ENCODE measurements around the gene TPRG1L.
A peak's percentile ranks its signal among the peaks of the same experiment; 100 is the strongest.

The TPRG1L gene

DNA sequence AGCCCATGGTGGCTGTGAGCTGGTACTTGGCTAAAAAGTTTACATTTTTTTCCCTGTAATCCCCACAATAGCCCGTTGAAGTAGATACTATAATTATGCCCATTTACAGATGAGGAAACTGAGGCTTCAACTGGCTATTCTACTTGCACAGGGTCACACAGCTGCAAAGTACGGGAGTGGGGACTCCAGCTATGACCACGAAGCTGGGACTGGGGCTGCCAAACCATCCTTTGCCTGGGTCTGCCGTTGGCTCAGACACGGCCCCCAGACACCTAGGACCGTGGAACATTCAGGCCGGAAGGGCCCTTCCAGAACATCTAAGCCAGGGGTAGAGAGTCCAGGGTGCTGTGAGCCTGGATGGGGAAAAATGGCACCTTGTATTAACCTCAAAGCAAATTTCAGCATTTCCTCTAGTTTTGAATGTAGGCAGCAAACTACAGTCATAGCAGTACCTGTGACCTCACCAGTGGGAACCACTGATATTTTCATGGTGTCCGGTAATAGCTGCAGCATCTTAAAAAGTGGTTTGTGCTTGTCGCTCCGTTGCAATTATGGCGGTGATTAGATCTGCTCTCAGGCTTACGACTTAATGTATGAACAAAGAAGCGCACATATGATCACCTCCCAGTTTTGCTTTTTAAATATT is 31.8 kb downstream of the TPRG1L start:
- Histone ChIP-seq H3K4me2 (ENCODE audit: low read length) (peak overlapping the region; percentile 30; the same call in 1 of the 2 replicates), H3K9me2 (ENCODE audit: low read depth, low read length) (no peaks in the 10 kb centered on the region), H3K4me1 (ENCODE audit: insufficient read depth, low read length, severe bottlenecking) (peaks cover 13% of the 10 kb centered on the region), H3K9me3 (ENCODE audit: low read length) (no peaks in the 10 kb centered on the region), H3K9ac (ENCODE audit: low read length) (no peak overlapping the region), H3K27me3 (ENCODE audit: insufficient read depth, low read length) (0 out of 2 replicates have a peak, but pooled peaks cover 5% of the 10 kb centered on the region), H3K27ac (ENCODE audit: low read depth, low read length, poor library complexity, severe bottlenecking) (no peak overlapping the region), H3K36me3 (ENCODE audit: insufficient read depth, low read length) (no peaks in the 10 kb centered on the region), H4K20me1 (ENCODE audit: insufficient read depth, low read length) (no peaks in the 10 kb centered on the region), H2AFZ (ENCODE audit: low read length) (no peak overlapping the region), H3K79me2 (ENCODE audit: insufficient read depth, low read length) (no peaks in the 10 kb centered on the region), H3F3A (ENCODE audit: insufficient read depth, low read length) (no peaks in the 10 kb centered on the region), H3K4me3 (ENCODE audit: low read depth, low read length, poor library complexity, severe bottlenecking) (no peak overlapping the region)
- TF ChIP-seq, protein P1, sequence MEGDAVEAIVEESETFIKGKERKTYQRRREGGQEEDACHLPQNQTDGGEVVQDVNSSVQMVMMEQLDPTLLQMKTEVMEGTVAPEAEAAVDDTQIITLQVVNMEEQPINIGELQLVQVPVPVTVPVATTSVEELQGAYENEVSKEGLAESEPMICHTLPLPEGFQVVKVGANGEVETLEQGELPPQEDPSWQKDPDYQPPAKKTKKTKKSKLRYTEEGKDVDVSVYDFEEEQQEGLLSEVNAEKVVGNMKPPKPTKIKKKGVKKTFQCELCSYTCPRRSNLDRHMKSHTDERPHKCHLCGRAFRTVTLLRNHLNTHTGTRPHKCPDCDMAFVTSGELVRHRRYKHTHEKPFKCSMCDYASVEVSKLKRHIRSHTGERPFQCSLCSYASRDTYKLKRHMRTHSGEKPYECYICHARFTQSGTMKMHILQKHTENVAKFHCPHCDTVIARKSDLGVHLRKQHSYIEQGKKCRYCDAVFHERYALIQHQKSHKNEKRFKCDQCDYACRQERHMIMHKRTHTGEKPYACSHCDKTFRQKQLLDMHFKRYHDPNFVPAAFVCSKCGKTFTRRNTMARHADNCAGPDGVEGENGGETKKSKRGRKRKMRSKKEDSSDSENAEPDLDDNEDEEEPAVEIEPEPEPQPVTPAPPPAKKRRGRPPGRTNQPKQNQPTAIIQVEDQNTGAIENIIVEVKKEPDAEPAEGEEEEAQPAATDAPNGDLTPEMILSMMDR (IDR thresholded peaks at IDR 0.05; ENCODE audit: low read length): no peak
- TF ChIP-seq EZH2 (IDR thresholded peaks at IDR 0.05; ENCODE audit: borderline replicate concordance, low read length): no peak

GRCh38 chr1:3657096-3657475 is 32.3 kb downstream of the TPRG1L start:
- H3K9ac ChIP-seq (ENCODE audit: low read length): no peak overlapping the region
- no peak overlapping the region for H2AFZ ChIP-seq (ENCODE audit: low read length)
- no peaks in the 10 kb centered on the region for H3K9me2 ChIP-seq (ENCODE audit: low read depth, low read length)
- H3K36me3 ChIP-seq (ENCODE audit: insufficient read depth, low read length): no peaks in the 10 kb centered on the region
- H3K27ac ChIP-seq (ENCODE audit: low read depth, low read length, poor library complexity, severe bottlenecking): no peak overlapping the region
- no peak overlapping the region for H3K4me3 ChIP-seq (ENCODE audit: low read depth, low read length, poor library complexity, severe bottlenecking)
- H3K9me3 ChIP-seq (ENCODE audit: low read length): no peaks in the 10 kb centered on the region
- 0 out of 2 replicates have a peak, but pooled peaks cover 5% of the 10 kb centered on the region for H3K27me3 ChIP-seq (ENCODE audit: insufficient read depth, low read length)
- no peak for TF ChIP-seq EZH2 (IDR thresholded peaks at IDR 0.05; ENCODE audit: borderline replicate concordance, low read length)
- TF ChIP-seq, protein P1 (IDR thresholded peaks at IDR 0.05; ENCODE audit: low read length): no peak
- no peaks in the 10 kb centered on the region for H4K20me1 ChIP-seq (ENCODE audit: insufficient read depth, low read length)
- H3F3A ChIP-seq (ENCODE audit: insufficient read depth, low read length): no peaks in the 10 kb centered on the region
- H3K4me1 ChIP-seq (ENCODE audit: insufficient read depth, low read length, severe bottlenecking): peaks cover 13% of the 10 kb centered on the region
- H3K79me2 ChIP-seq (ENCODE audit: insufficient read depth, low read length): no peaks in the 10 kb centered on the region
- no peak overlapping the region for H3K4me2 ChIP-seq (ENCODE audit: low read length)

GRCh38 chr1:3657578-3658230 is 32.9 kb downstream of the TPRG1L start:
- no peaks in the 10 kb centered on the region for H3F3A ChIP-seq (ENCODE audit: insufficient read depth, low read length)
- no peaks in the 10 kb centered on the region for H4K20me1 ChIP-seq (ENCODE audit: insufficient read depth, low read length)
- H3K4me1 ChIP-seq (ENCODE audit: insufficient read depth, low read length, severe bottlenecking): peaks cover 13% of the 10 kb centered on the region
- TF ChIP-seq, protein P1 (IDR thresholded peaks at IDR 0.05; ENCODE audit: low read length): no peak
- no peak for TF ChIP-seq EZH2 (IDR thresholded peaks at IDR 0.05; ENCODE audit: borderline replicate concordance, low read length)
- 0 out of 2 replicates have a peak, but pooled peaks cover 5% of the 10 kb centered on the region for H3K27me3 ChIP-seq (ENCODE audit: insufficient read depth, low read length)
- H3K9ac ChIP-seq (ENCODE audit: low read length): no peak overlapping the region
- no peak overlapping the region for H2AFZ ChIP-seq (ENCODE audit: low read length)
- no peaks in the 10 kb centered on the region for H3K36me3 ChIP-seq (ENCODE audit: insufficient read depth, low read length)
- H3K79me2 ChIP-seq (ENCODE audit: insufficient read depth, low read length): no peaks in the 10 kb centered on the region
- no peak overlapping the region for H3K4me3 ChIP-seq (ENCODE audit: low read depth, low read length, poor library complexity, severe bottlenecking)
- H3K9me3 ChIP-seq (ENCODE audit: low read length): no peaks in the 10 kb centered on the region
- H3K4me2 ChIP-seq (ENCODE audit: low read length): no peak overlapping the region
- no peaks in the 10 kb centered on the region for H3K9me2 ChIP-seq (ENCODE audit: low read depth, low read length)
- no peak overlapping the region for H3K27ac ChIP-seq (ENCODE audit: low read depth, low read length, poor library complexity, severe bottlenecking)

All from OCI-LY1 (cell line).